HG02759 (cell line): Measurements from ENCODE around the gene ADTRP.

Source experiments
- ATAC-seq: cut with Tn5 transposase; IDR thresholded peaks from one replicate; pipeline ENCODE4 v1.9.1; 2021; ENCODE audit warnings: mild to moderate bottlenecking, moderate library complexity; ENCODE audit not compliant: unreplicated experiment

The ADTRP gene

GRCh38 chr6:11665604-11666326, 112.8 kb downstream of the ADTRP start:
- no peak for ATAC-seq
